LNCaP clone FGC (cell line): ENCODE data around the gene STK32C.

Experiments
- DNase-seq: peaks from one replicate; pipeline ENCODE4 v3.0.0-alpha.2; 2011; ENCODE audit warnings: low read depth
- H3K4me3 ChIP-seq: 2 replicates; pipeline ENCODE4 v1.5.1; 2011; ENCODE audit warnings: mild to moderate bottlenecking, low read depth, low read length, control low read depth
- TF ChIP-seq, protein P1 (sequence below): IDR thresholded peaks from 2 replicates; pipeline ENCODE4 v1.5.1; 2012; ENCODE audit warnings: mild to moderate bottlenecking; ENCODE audit not compliant: control insufficient read depth, insufficient read depth; ENCODE audit errors: extremely low read depth

The STK32C gene

DNA sequence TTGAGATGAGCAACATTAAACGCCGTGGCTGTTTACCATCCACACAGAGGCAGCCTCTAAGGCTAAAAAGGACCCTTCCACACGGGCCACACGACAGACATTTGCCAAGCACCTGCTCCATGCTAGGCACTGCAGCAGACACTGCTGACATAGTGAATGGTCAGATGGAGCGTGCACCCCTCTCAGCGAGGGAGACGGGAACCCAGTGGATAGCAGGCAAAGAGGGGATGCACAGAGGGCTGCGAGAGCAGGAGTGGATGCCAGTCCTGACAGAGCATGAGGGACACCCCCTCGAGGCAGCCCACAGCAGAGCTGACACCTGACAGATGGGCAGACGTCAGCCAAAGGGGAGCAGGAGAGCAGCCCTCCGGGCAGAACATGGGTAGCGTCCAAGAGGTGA lies 5.6 kb upstream of the STK32C start:
- H3K4me3 ChIP-seq = no peak overlapping the region

DNA sequence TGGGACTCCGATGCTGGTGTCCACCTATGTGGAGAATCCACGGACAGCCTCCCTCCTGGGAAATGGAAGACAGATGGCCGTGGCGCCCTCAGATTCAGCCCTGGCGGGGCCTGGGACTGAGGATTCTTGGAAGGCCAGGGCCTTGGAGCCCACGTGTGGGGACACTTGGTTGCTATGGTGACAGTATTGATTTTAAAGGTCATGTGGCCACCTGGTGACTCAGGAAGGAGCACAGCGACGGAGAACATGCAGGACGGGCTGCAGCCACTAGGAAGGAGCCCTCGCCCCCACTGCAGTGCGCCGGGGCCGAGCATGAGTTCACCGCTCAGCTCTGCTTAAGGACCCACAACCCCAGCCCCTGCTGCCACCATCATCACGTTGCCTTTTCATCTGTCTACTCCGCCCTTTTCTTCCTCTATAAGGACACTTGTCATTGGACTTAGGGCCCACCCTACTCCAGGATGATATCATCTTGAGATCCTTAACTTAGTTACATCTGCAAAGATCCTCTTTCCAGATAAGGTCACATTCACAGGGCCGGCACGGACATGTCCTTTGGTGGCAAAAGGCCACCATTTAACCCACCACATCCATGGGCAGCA lies 3.7 kb upstream of the STK32C start:
- TF ChIP-seq, protein P1, sequence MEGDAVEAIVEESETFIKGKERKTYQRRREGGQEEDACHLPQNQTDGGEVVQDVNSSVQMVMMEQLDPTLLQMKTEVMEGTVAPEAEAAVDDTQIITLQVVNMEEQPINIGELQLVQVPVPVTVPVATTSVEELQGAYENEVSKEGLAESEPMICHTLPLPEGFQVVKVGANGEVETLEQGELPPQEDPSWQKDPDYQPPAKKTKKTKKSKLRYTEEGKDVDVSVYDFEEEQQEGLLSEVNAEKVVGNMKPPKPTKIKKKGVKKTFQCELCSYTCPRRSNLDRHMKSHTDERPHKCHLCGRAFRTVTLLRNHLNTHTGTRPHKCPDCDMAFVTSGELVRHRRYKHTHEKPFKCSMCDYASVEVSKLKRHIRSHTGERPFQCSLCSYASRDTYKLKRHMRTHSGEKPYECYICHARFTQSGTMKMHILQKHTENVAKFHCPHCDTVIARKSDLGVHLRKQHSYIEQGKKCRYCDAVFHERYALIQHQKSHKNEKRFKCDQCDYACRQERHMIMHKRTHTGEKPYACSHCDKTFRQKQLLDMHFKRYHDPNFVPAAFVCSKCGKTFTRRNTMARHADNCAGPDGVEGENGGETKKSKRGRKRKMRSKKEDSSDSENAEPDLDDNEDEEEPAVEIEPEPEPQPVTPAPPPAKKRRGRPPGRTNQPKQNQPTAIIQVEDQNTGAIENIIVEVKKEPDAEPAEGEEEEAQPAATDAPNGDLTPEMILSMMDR = no peak

More for the DNA sequence above, 5.6 kb upstream of the STK32C start:
- TF ChIP-seq, protein P1 = no peak
- no peak for DNase-seq

DNA sequence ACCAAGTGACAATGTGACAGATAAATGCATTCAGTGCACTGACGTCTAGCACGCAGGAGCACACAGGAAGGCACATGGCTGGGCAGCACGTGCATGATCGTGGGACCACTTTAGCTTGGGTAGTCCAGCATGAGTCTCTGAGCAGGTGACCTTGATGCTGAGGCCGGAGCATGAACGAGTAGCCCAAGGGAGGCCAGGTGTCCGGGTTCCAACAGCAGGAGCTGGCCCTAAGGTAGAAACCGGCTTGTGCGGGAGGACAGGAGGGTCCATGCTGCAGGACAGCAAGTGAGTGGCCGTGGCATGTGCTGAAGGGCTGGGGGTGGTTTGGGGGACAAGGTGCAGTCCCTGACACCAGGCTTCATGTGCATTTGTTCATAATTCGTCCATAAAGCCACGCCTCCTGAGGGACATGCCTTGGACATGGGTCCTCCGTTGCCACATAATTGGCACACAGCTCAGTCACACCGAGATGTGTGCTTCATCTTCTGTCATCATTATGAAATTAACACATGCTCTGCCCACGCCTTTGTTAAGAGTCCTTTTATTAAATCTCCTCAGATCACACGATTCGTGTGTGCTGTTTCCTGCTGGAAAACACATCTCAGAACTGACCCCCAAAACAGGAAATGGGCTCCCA lies 3.1 kb upstream of the STK32C start:
- no peak for DNase-seq
- TF ChIP-seq, protein P1 = no peak

More for the DNA sequence above, 3.7 kb upstream of the STK32C start:
- no peak for DNase-seq
- H3K4me3 ChIP-seq = no peak overlapping the region

DNA sequence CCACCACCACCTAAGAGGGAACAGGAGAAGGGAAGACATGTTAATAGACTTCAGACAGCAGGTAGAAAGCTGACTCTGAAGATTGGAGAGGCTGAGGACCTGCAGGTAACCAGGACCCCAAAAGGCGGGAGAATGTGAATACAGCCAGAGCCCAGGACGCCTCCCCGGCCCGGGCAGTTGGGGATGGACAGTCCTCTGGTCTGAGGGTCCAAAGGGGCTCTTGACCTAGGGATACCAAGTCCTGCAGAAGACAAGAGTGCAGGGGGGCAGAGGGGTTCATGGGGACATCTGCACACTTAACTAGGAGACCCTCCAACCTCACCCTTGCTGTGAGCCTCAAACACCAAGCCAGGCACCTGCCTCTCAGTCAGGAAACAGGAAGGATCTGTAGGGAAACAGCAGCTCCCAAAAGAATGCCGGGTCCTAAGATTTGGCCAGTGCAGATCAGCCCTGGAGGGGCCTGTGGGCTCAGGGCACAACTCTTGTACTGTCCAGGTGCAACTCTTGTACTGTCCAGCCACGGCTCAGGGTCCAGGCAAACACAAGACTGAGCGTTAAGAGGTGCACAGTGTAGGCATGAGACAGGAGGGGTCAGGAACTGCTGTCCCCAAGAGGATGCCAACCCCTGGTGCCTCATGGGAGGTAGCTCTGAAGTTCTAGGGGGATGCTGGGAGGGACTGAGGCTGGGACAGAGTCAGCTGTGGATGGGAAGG lies 2.3 kb upstream of the STK32C start:
- H3K4me3 ChIP-seq = no peak overlapping the region
- TF ChIP-seq, protein P1 = no peak
- no peak for DNase-seq

More for the DNA sequence above, 3.1 kb upstream of the STK32C start:
- no peak overlapping the region for H3K4me3 ChIP-seq

DNA sequence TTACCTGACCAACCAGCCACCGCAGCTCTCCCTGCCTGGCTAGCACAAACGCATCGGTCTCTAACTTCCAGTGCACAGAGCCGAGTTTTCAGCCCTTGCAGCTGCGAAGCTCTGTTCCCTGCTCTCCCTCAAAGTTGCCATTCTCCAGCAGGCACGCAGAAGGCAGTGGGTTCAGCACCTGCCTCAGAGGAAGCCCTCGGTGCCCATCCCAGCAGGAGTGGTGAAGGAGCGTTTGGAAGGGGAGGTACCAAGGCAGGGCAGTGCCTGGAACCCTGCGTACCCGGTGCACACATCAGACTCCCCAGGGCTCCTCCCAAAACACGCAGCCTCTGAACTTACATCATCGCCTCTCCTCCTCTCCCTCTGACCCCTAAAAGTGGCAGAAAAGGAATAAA lies 1.7 kb upstream of the STK32C start:
- no peak for DNase-seq
- no peak overlapping the region for H3K4me3 ChIP-seq
- TF ChIP-seq, protein P1 = no peak

DNA sequence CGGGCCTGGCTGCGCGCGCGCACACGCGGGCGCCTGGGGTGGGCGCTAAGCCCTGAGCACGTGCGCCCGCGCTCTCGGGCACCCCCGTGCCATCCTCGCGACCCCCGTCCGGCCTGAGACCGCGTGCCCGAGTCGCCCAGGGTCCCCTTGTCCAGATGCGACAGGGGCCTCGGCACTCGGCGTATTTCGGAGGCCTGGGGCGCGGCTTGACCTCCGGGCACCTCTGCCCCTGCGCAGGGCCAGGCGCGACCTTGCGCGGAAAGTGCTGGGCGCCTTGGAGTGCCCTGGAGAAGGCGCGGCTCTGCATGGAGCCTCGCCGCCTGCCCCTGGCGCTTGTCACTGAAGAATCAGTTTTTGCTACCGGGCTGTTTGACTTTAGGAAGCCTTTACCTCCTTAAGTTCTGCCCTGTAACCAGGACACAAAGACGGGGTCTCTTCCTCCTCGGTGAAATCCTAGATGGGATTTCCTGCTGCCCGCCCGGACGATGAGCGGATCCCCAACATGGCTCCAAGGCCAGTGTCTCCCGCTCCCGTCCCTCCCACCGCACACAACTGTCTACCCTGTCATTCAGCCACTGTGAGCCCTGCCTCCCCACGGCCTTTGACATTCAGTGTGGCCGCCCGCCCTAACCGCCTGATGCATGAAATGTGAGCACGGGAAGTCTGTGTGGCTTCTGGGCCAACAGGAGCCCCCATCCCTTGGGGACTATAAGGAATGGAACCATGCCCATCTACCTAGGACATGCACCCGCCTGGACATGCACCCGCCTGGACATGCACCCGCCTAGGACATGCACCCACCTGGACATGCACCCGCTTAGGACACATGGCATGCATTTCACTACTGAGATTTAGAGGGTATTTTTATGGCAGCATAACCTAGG lies 1.1 kb upstream of the STK32C start:
- peak overlapping the region; percentile 62 for H3K4me3 ChIP-seq
- DNase-seq = no peak
- TF ChIP-seq, protein P1 = no peak
